ENCODE results near the gene ZBTB6.

Gene ZBTB6

DNA sequence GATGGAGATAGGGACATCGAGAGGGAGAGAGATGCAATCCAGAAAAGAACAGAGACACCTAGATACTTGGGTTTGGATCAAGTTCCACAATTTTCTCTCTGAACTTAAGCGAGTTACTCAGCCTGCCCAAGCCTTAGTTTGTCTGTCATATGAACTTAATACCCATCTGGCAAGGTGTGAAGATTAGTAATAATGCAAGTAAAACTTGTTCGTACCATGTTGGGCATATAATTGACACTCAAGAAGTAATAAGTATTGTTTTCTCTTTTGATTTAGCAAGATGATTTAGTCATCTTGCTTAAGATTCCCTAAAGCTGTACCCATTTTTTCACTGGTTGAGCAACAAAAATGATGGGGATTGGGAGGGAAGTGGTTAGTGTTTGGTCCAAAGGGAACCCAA, 35.2 kb upstream of the ZBTB6 start:
- TF ChIP-seq CTCF (IDR thresholded peaks at IDR 0.05; ENCODE audit: insufficient read depth, missing control alignments): no peak
- DNase-seq (ENCODE audit: insufficient read length, low spot score) (no peak), FAIRE-seq (no peak)

DNA sequence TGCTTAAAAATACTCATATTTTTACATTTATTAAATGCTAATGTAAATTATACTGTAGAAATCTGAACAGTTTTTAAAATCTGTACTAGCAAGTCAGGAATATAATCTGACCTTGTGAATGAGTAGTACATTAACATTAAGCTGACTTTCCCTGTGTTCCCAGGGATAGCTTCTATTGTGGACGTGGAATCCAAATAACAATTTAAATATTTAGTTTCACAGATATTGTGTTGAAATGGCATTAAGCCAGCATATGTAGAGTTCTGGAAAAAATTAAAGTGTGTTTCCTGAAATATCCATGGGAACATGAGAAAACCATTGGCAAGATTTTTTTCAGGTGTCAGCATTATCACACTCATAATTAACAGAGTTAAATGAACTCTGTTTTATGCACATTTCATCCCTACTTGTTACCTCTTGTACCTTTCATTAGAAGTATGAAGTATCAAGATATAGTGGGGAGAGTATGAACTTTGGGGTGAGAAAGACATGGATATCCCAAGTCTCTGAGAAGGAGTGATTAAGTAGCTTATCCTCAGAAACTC, 33.4 kb upstream of the ZBTB6 start:
- DNase-seq (ENCODE audit: insufficient read length, low spot score): no peak
- no peak for FAIRE-seq
- no peak for TF ChIP-seq CTCF (IDR thresholded peaks at IDR 0.05; ENCODE audit: insufficient read depth, missing control alignments)

DNA sequence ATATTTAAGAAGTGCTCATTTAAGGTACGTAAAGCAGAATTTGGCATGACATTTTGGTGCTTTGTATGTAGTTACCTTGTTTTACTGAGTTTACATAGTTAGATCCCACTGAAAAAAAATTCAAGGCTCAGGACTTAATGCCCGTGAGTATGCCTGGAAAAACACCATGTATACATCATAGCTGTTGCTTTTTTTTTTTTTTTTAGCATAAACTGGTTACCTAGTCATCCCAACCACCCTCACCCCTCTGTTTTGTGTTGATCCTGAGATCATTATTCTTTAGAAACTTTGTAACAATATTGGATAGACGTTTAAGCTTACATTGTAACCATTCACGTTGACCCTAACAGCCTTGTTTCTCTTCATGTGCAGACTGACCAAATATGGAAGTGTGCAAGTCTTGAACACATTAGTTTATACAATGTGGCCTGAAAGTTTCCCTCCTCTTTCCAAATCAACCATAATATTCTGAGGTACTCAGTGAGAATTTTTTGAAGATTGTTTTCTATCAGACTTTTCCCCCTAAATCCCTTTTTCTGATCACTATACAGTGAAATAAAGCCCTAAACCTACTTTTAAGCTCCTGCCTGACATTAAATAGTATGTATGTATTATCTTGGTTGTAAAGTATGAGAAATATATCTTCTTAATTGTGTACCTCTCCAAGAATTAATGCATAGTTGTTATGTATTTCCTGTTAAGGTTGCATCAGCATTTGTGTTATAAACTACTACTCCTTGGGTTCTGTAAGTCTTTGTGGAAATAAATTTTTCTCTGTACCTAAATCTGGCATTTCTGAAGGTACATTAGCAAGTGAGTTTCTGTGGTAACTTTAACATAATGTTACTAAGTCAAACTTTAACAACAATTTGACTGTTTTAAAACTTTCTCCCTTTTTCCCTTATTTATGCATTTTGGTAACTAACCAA, 32.1 kb upstream of the ZBTB6 start:
- FAIRE-seq (no peak), DNase-seq (ENCODE audit: insufficient read length, low spot score) (no peak)
- no peak for TF ChIP-seq CTCF (IDR thresholded peaks at IDR 0.05; ENCODE audit: insufficient read depth, missing control alignments)

DNA sequence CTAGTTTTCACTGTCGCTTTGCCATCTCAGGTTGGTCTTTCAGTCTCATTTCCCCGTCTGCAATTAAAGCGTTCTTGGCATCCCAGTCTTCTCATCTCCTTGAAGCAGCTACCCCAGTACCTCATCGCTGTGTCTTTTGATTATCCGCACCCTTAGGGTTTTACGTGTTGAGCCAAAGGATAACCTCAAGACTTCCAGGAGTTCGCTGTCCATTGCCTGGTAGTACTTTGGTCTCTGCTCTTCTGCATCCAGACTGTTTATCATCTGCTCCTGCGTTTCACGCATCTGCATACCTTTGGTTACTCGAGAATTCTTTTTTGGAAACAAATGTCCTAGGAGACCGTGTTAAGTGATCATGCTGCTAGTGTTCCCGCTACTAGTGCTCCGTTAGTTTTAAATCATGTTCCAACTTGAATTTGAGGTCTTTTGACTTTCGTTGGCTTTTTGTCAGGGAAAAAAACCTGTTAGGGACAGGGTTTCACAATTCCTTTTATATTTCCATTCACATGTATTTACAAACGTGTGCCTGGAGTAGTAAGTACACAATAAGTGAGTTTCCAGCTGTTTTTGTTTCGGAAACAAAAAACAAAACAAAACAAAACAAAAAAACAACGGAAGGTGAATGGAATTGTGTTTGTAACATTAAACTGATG, 28.6 kb upstream of the ZBTB6 start:
- TF ChIP-seq CTCF (IDR thresholded peaks at IDR 0.05; ENCODE audit: insufficient read depth, missing control alignments): no peak
- no peak for FAIRE-seq
- DNase-seq (ENCODE audit: insufficient read length, low spot score): no peak

DNA sequence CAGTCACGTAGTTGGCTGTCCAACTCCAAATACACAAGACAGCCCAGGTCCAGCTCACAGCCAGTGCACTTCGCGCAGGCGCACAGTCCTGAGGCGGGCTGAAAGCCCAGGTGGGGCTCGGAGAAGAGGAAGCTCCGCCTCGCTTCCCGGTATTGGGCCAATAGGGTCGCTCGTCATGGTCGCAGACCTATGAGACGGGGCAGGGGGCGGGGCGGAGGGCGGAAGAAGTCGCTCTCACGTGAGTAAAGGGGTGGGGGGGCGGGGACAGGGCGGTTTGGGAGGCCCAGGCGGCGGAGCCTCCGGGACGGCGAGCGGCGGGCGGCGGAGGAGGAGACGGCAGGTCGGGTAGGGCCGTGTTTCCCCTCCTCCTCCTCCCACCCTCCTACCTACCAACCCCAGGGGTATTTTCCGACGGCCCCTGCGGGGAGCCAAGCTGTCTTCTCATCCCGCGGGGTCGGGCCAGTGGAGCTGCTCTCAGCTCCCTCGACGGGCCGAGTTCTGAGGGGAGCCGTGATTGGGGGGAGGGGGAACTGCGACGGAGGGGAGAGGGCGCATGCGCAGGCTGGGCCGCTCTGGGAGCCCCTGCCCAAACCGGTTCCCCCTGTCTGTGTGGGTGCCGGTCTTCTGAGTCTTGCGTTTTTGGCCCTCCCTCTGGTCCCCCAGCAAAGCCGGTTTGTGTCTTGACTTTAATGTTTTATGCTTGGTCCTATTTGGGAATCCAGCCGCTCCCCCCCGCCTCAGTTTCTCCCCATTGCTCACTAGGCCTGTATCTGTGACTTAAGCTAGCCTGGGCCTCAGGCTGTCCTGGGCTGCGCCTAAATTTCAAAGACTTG, 27.8 kb upstream of the ZBTB6 start, which contains the start of gene RABGAP1:
RABGAP1 (plus strand) TSS at position 272 of the 833 bp plus-strand sequence. CDS start 16,040 bp downstream, outside the sequence.
- FAIRE-seq: no peak
- no peak for TF ChIP-seq CTCF (IDR thresholded peaks at IDR 0.05; ENCODE audit: insufficient read depth, missing control alignments)
- DNase-seq (ENCODE audit: insufficient read length, low spot score): peak; percentile 88

GRCh38 chr9:122940454-122940748, 27.3 kb upstream of the ZBTB6 start:
- FAIRE-seq (no peak), DNase-seq (ENCODE audit: insufficient read length, low spot score) (no peak)
- no peak for TF ChIP-seq CTCF (IDR thresholded peaks at IDR 0.05; ENCODE audit: insufficient read depth, missing control alignments)
